SH-SY5Y (cell line): ENCODE data around the gene PSMC2.

Source experiments
- GATA2 ChIP-seq: IDR thresholded peaks from 2 replicates; pipeline ENCODE4 v1.6.1; 2011; ENCODE audit warnings: mild to moderate bottlenecking, low read depth, low read length
- GATA3 ChIP-seq: IDR thresholded peaks from 2 replicates; pipeline ENCODE4 v1.6.1; 2011; ENCODE audit warnings: low read depth, mild to moderate bottlenecking, low read length, moderate library complexity

- TF ChIP-seq GATA2 (no peak), GATA3 (no peak)
These were observed 49.0 kb downstream of the PSMC2 start for GRCh38 chr7:103396471-103396870.
